Esophagus squamous epithelium (tissue), 4 donors: ENCODE results near the gene THADA.

Experiments
- POLR2A ChIP-seq, 4 donors: fragments of 450-650 bp; IDR thresholded peaks; one replicate each; pipeline ENCODE4 v1.6.1; 2017; ENCODE audit warnings: antibody characterized with exemption in 4 of 4, mild to moderate bottlenecking in 4 of 4, moderate library complexity in 3 of 4
- TF ChIP-seq, protein P1 (sequence below), 6 experiments: fragments of 450-650 bp in 4 of 6; fragments of 200-600 bp in 2 of 6; sonication (generic) in 2 of 6; IDR thresholded peaks; one replicate each; pipeline ENCODE4 v1.5.1; 2016 to 2019; ENCODE audit warnings: antibody characterized with exemption in 6 of 6, mild to moderate bottlenecking in 4 of 6, moderate library complexity in 4 of 6

GRCh38 chr2:43238813-43239212 is 357.0 kb downstream of the THADA start:
- TF ChIP-seq, protein P1, sequence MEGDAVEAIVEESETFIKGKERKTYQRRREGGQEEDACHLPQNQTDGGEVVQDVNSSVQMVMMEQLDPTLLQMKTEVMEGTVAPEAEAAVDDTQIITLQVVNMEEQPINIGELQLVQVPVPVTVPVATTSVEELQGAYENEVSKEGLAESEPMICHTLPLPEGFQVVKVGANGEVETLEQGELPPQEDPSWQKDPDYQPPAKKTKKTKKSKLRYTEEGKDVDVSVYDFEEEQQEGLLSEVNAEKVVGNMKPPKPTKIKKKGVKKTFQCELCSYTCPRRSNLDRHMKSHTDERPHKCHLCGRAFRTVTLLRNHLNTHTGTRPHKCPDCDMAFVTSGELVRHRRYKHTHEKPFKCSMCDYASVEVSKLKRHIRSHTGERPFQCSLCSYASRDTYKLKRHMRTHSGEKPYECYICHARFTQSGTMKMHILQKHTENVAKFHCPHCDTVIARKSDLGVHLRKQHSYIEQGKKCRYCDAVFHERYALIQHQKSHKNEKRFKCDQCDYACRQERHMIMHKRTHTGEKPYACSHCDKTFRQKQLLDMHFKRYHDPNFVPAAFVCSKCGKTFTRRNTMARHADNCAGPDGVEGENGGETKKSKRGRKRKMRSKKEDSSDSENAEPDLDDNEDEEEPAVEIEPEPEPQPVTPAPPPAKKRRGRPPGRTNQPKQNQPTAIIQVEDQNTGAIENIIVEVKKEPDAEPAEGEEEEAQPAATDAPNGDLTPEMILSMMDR (IDR thresholded peaks at IDR 0.05) = no peak
- no peak for TF ChIP-seq POLR2A (IDR thresholded peaks at IDR 0.05)
